ENCODE data around the gene ZCCHC4.

The ZCCHC4 gene

DNA sequence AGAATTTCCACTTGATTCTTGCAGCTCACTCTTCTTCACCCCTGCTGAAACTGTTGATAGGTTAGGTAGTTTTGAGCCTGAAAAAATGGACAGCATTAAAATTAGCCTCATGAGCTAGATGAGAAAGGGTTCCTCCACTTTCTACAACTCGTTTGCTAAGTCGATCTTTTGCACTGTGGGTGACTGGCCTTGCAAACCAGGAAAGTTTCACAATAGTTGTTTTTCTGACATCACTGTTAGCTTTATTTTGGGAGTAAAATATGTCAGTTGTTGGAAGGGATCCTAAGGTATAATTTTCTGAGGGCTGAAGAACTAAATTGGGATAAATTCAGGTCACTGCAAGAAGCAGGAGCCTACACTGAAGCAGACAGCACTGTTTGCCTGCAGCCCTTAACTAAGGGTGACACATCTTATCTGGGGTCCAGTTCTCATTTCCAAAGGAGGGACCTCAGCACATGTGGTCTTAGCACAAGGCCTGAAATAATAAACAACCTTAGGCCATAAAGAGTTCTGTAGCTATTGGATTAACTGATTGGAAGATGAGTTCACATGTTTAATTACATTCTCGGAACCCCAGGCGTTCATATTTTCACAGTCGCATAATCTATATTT lies 93.6 kb downstream of the ZCCHC4 start:
- Histone ChIP-seq H3K27me3 (ENCODE audit: insufficient read depth, low read length, poor library complexity) (no peaks in the 10 kb centered on the region), H3K79me2 (ENCODE audit: insufficient read depth, low read length) (no peaks in the 10 kb centered on the region), H3K27ac (ENCODE audit: low read length) (no peak overlapping the region), H3K4me2 (ENCODE audit: insufficient read depth, low read length) (no peak overlapping the region), H3K4me1 (ENCODE audit: insufficient read depth, low read length) (no peaks in the 10 kb centered on the region), H4K20me1 (ENCODE audit: insufficient read depth, low read length) (no peaks in the 10 kb centered on the region), H3K9me3 (ENCODE audit: insufficient read depth, low read length, severe bottlenecking) (no peaks in the 10 kb centered on the region), H3K4me3 (ENCODE audit: low read depth in 1 of 2, low read length in 2 of 2) (no peak overlapping the region), H3K36me3 (ENCODE audit: insufficient read depth, low read length) (peaks cover 81% of the 10 kb centered on the region), H3K9ac (ENCODE audit: low read depth, low read length) (no peak overlapping the region), H2AFZ (ENCODE audit: low read depth, low read length) (no peak overlapping the region)
- no peak for DNase-seq
- TF ChIP-seq, protein P1, sequence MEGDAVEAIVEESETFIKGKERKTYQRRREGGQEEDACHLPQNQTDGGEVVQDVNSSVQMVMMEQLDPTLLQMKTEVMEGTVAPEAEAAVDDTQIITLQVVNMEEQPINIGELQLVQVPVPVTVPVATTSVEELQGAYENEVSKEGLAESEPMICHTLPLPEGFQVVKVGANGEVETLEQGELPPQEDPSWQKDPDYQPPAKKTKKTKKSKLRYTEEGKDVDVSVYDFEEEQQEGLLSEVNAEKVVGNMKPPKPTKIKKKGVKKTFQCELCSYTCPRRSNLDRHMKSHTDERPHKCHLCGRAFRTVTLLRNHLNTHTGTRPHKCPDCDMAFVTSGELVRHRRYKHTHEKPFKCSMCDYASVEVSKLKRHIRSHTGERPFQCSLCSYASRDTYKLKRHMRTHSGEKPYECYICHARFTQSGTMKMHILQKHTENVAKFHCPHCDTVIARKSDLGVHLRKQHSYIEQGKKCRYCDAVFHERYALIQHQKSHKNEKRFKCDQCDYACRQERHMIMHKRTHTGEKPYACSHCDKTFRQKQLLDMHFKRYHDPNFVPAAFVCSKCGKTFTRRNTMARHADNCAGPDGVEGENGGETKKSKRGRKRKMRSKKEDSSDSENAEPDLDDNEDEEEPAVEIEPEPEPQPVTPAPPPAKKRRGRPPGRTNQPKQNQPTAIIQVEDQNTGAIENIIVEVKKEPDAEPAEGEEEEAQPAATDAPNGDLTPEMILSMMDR (IDR thresholded peaks at IDR 0.05; ENCODE audit: borderline replicate concordance, extremely low read depth, low read length, poor library complexity, severe bottlenecking): no peak
- TF ChIP-seq EZH2 (IDR thresholded peaks at IDR 0.05; ENCODE audit: borderline replicate concordance, low read depth, low read length, severe bottlenecking): no peak
- no peak for ATAC-seq (ENCODE audit: insufficient read depth, low read depth)

DNA sequence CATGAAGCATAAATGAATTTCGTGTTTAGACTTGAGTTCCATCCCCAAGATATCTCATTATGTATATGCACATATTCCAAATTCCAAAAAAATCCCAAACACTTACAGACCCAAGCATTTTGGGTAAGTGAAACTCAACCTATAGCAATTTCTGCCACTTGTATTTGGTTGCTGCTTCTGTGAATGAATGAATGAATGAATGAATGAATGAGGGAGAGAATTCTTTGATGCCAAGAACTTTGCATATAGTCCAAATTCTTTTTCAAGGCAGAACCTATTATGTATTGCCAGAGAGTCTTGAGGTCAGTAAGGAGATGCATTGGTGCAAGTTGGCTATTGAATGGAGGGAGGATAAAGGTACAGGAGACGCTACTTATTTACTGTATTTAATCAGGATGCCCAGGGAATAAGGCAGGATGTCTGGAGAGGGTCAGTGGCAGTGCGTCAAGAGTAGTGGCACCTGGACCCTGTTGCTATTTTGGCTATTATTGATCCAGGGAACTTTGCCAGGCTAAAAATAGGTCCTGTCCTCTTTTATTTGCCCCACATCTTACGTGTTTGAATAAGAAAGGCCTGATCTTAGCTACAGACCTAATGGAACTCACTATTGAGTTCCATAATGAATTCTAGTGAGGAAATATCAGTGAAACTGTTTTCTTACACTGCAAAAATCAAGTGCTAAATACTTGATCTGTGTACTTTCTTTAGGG lies 98.4 kb downstream of the ZCCHC4 start:
- no peaks in the 10 kb centered on the region for H3K9me3 ChIP-seq (ENCODE audit: insufficient read depth, low read length, severe bottlenecking)
- peaks cover 85% of the 10 kb centered on the region for H3K36me3 ChIP-seq (ENCODE audit: insufficient read depth, low read length)
- H4K20me1 ChIP-seq (ENCODE audit: insufficient read depth, low read length): no peaks in the 10 kb centered on the region
- H3K9ac ChIP-seq (ENCODE audit: low read depth, low read length): no peak overlapping the region
- no peak overlapping the region for H2AFZ ChIP-seq (ENCODE audit: low read depth, low read length)
- H3K4me3 ChIP-seq (ENCODE audit: low read depth in 1 of 2, low read length in 2 of 2): no peak overlapping the region
- no peaks in the 10 kb centered on the region for H3K27me3 ChIP-seq (ENCODE audit: insufficient read depth, low read length, poor library complexity)
- no peak overlapping the region for H3K4me2 ChIP-seq (ENCODE audit: insufficient read depth, low read length)
- no peak overlapping the region for H3K27ac ChIP-seq (ENCODE audit: low read length)
- no peak for TF ChIP-seq EZH2 (IDR thresholded peaks at IDR 0.05; ENCODE audit: borderline replicate concordance, low read depth, low read length, severe bottlenecking)
- TF ChIP-seq, protein P1 (IDR thresholded peaks at IDR 0.05; ENCODE audit: borderline replicate concordance, extremely low read depth, low read length, poor library complexity, severe bottlenecking): no peak
- ATAC-seq (ENCODE audit: insufficient read depth, low read depth) (no peak), DNase-seq (no peak)
- H3K4me1 ChIP-seq (ENCODE audit: insufficient read depth, low read length): no peaks in the 10 kb centered on the region
- no peaks in the 10 kb centered on the region for H3K79me2 ChIP-seq (ENCODE audit: insufficient read depth, low read length)

DNA sequence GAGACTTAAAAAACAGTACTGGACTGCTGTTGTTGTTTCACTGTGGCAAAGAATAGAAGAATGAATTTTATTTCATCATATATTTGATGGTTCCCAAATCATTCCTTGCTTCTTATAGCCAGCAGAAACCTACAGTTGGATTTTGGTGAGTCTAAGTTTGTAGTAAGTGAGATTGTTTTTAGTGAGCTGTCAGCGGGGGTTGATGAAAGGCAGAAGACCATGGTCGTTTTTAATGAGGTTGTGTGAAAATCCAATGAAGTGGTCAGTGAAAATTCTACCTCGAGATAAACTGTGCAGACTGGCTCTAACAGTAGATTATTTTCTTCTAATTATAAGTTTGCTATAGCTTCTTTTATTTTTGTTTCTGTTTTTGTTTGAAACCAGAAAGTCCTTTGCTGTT lies 100.7 kb downstream of the ZCCHC4 start:
- Histone ChIP-seq H3K36me3 (ENCODE audit: insufficient read depth, low read length) (peaks cover 95% of the 10 kb centered on the region), H3K9ac (ENCODE audit: low read depth, low read length) (no peak overlapping the region), H3K27me3 (ENCODE audit: insufficient read depth, low read length, poor library complexity) (no peaks in the 10 kb centered on the region), H3K4me1 (ENCODE audit: insufficient read depth, low read length) (no peaks in the 10 kb centered on the region), H3K27ac (ENCODE audit: low read length) (no peak overlapping the region), H3K4me3 (ENCODE audit: low read depth in 1 of 2, low read length in 2 of 2) (no peak overlapping the region), H4K20me1 (ENCODE audit: insufficient read depth, low read length) (no peaks in the 10 kb centered on the region), H3K4me2 (ENCODE audit: insufficient read depth, low read length) (no peak overlapping the region), H3K9me3 (ENCODE audit: insufficient read depth, low read length, severe bottlenecking) (no peaks in the 10 kb centered on the region), H3K79me2 (ENCODE audit: insufficient read depth, low read length) (no peaks in the 10 kb centered on the region), H2AFZ (ENCODE audit: low read depth, low read length) (no peak overlapping the region)
- no peak for DNase-seq
- TF ChIP-seq EZH2 (IDR thresholded peaks at IDR 0.05; ENCODE audit: borderline replicate concordance, low read depth, low read length, severe bottlenecking): no peak
- TF ChIP-seq, protein P1 (IDR thresholded peaks at IDR 0.05; ENCODE audit: borderline replicate concordance, extremely low read depth, low read length, poor library complexity, severe bottlenecking): no peak
- no peak for ATAC-seq (ENCODE audit: insufficient read depth, low read depth)
